ENCODE measurements around the gene SERF2. TPM values are rescaled to one million over a fixed set of nuclear protein-coding genes. Genes with fewer than 3 reads are reported as not detected.

The SERF2 gene
- total and polyA plus RNA-seq, 2 of the 8 experiments (the other 6 are each of a cell fraction or from before 2014, with no cell fraction given), result 655 to 999 TPM

DNA sequence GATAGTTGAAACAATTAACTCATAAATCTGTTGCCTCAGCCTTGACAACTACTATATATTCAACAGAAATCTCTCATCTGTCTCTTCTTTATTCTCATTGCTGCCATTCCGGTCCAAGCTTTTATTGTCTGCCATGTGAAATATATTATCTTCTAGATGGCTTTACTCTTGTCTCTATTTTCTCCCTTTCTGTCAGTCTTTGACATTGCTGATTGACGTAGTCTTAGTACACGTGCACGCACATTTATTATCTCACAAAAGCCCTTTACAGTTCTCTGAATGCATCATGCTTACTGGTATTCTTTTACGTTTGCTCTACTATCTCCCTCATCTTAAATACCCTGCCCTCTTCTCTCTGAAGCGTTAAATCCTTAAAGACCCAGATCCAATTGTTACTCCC lies 40.2 kb upstream of the SERF2 start:
- no peak overlapping the region for H3K27ac ChIP-seq (ENCODE audit: low read depth, low read length)
- no peak overlapping the region for H2AFZ ChIP-seq (ENCODE audit: low read length)
- H3K36me3 ChIP-seq (ENCODE audit: control insufficient read depth in 2 of 4, insufficient read depth in 4 of 4, low read length in 3 of 4), result peaks cover 11 to 55% (median 30%) of the 10 kb centered on the region in 4 experiments
- no peak overlapping the region for H3K23ac ChIP-seq (ENCODE audit: insufficient read length)
- no peak overlapping the region for H3K4me3 ChIP-seq (ENCODE audit: extremely low read depth in 1 of 4, insufficient read depth in 2 of 4, low read depth in 3 of 4, low read length in 4 of 4)
- ChIA-PET POLR2A (ENCODE audit: partially characterized antibody) (interaction anchor here (1.6 kb wide), 1 partner anchor 20 kb away, joined by 3 read pairs; no protein-coding TSS in a partner anchor), CTCF (ENCODE audit: partially characterized antibody) (no interaction called here)
- no peaks in the 10 kb centered on the region for H3K27me3 ChIP-seq (replicated peaks in 1 of 4; ENCODE audit: control insufficient read depth in 3 of 4, extremely low read depth in 1 of 4, insufficient read depth in 3 of 4, low read length in 3 of 4)
- no peak overlapping the region for H2BK12ac ChIP-seq (ENCODE audit: low read depth, low read length)
- H2BK120ac ChIP-seq (replicated peaks; ENCODE audit: low read depth, low read length), result no peak overlapping the region
- H3K4me2 ChIP-seq (ENCODE audit: insufficient read depth in 1 of 2, low read depth in 2 of 2, low read length in 2 of 2), result no peak overlapping the region
- no peak overlapping the region for H2AK5ac ChIP-seq (ENCODE audit: low read depth, low read length)
- H3K79me2 ChIP-seq (ENCODE audit: control insufficient read depth in 1 of 2, insufficient read depth in 2 of 2, low read length in 2 of 2), result peaks cover 9 to 86% of the 10 kb centered on the region in 2 experiments
- WGBS, 2 experiments (ENCODE audit: extremely low coverage in 1 of 2, insufficient coverage in 1 of 2, insufficient read length in 1 of 2, insufficient replicate concordance in 2 of 2, low coverage in 1 of 2, low lambda C conversion rate in 2 of 2, missing lambda C conversion rate in 1 of 2), result 94% methylated on average over 6 of the region's 6 CpGs; no CpG with 5 or more reads in 1 of the 2 experiments
- no peak overlapping the region for H4K91ac ChIP-seq (replicated peaks; ENCODE audit: insufficient read length, low read length)
- no peak overlapping the region for H4K8ac ChIP-seq (ENCODE audit: extremely low read depth, insufficient read depth, low read length)
- no peak overlapping the region for H2BK15ac ChIP-seq (ENCODE audit: low read length)
- H3K56ac ChIP-seq (replicated peaks; ENCODE audit: insufficient read length, low read depth, low read length), result no peak overlapping the region
- TF ChIP-seq POLR2A (IDR thresholded peaks at IDR 0.05; ENCODE audit: control extremely low read depth in 1 of 2, low read depth in 2 of 2, low read length in 2 of 2) (0 out of 3 replicates have a peak, but pooled peaks of 1 of the 2 experiments have one; percentile 30), EZH2 (IDR thresholded peaks at IDR 0.05; ENCODE audit: low read depth, low read length, severe bottlenecking) (no peak)
- no peak overlapping the region for H3K18ac ChIP-seq (ENCODE audit: extremely low read depth, low read length)
- FAIRE-seq (no peak), DNase-seq (ENCODE audit: low read depth in 1 of 2, low spot score in 2 of 2) (no peak)
- H4K20me1 ChIP-seq (replicated peaks in 1 of 2; ENCODE audit: control insufficient read depth in 1 of 2, insufficient read depth in 2 of 2, low read length in 2 of 2), result peaks cover 22 to 23% of the 10 kb centered on the region in 2 experiments
- H3K4ac ChIP-seq (replicated peaks; ENCODE audit: insufficient read length, low read depth, low read length), result no peak overlapping the region
- H2BK5ac ChIP-seq (ENCODE audit: low read depth, low read length), result no peak overlapping the region
- H2BK20ac ChIP-seq (ENCODE audit: low read length), result no peak overlapping the region
- H3K14ac ChIP-seq (ENCODE audit: insufficient read length), result no peak overlapping the region
- no peaks in the 10 kb centered on the region for H3K9me3 ChIP-seq (ENCODE audit: insufficient read depth in 2 of 2, low read depth in 1 of 2, low read length in 1 of 2)
- peaks cover 0 to 2% (median under 1%) of the 10 kb centered on the region in 4 experiments; a peak in 2 of 7 replicates for H3K4me1 ChIP-seq (replicated peaks in 1 of 4; ENCODE audit: control insufficient read depth in 3 of 4, insufficient read depth in 4 of 4, low read length in 3 of 4)
- no peak overlapping the region for H3K9ac ChIP-seq (replicated peaks in 1 of 4; ENCODE audit: extremely low read depth in 1 of 4, low read depth in 3 of 4, low read length in 3 of 4)
- H3K79me1 ChIP-seq (ENCODE audit: low read depth, low read length), result no peaks in the 10 kb centered on the region; the same call in 1 of the 2 replicates
- no peak overlapping the region for H4K5ac ChIP-seq (ENCODE audit: insufficient read length, low read depth, low read length)
- no peaks in the 10 kb centered on the region; the same call in 1 of the 2 replicates for H3K23me2 ChIP-seq (ENCODE audit: low read depth, low read length)
